Measurements from ENCODE around the gene ZNF414.

Gene ZNF414

DNA sequence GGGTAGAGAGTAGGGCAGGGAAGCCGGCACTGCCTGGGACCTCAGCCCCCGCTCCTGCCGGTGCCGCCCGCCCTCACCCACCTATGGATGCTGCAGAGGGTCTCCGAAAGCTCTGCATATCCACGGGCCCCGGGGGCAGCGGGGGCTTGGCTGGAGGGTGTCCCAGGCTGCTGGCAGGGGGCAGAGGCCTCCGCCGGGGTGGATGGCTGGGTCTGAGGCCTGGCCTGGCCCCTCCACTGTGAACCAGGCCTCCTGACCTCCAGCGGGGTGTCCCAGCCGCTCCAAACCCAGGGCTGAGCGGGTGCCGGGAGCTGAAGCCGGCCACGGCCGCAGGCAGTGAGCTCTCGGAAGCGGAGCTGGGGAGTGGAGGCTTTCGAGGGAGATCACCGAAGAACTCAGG, 15.7 kb downstream of the ZNF414 start:
- TF ChIP-seq, protein P1, sequence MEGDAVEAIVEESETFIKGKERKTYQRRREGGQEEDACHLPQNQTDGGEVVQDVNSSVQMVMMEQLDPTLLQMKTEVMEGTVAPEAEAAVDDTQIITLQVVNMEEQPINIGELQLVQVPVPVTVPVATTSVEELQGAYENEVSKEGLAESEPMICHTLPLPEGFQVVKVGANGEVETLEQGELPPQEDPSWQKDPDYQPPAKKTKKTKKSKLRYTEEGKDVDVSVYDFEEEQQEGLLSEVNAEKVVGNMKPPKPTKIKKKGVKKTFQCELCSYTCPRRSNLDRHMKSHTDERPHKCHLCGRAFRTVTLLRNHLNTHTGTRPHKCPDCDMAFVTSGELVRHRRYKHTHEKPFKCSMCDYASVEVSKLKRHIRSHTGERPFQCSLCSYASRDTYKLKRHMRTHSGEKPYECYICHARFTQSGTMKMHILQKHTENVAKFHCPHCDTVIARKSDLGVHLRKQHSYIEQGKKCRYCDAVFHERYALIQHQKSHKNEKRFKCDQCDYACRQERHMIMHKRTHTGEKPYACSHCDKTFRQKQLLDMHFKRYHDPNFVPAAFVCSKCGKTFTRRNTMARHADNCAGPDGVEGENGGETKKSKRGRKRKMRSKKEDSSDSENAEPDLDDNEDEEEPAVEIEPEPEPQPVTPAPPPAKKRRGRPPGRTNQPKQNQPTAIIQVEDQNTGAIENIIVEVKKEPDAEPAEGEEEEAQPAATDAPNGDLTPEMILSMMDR (IDR thresholded peaks at IDR 0.05; ENCODE audit: low read depth, low read length, missing control alignments): no peak
- no peak for DNase-seq (ENCODE audit: extremely low read depth, low read depth)
- H3K4me3 ChIP-seq (replicated peaks; ENCODE audit: low read depth, low read length): no peak overlapping the region

DNA sequence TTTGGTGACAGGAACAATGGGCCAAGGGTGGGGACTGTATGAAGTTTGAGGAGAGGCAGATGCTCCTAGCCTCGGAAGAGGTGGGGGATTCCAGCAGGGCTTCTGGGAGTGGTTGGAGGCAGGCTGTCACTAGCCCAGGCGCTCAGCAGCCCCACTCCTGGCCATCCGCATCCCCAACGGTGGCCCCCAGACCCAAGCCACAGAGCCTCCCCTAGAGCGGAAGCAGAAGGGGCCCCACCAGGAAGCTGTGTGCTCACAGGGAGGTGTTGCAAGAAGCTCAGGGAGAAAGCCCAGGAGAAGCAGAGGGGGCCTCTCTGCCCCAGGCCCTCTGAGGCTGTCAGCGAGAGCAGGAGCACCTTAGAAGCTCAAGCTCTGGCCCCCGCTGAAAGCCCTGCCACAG, 19.8 kb downstream of the ZNF414 start:
- TF ChIP-seq, protein P1 (IDR thresholded peaks at IDR 0.05; ENCODE audit: low read depth, low read length, missing control alignments): no peak
- DNase-seq (ENCODE audit: extremely low read depth, low read depth): no peak
- H3K4me3 ChIP-seq (replicated peaks; ENCODE audit: low read depth, low read length): no peak overlapping the region

DNA sequence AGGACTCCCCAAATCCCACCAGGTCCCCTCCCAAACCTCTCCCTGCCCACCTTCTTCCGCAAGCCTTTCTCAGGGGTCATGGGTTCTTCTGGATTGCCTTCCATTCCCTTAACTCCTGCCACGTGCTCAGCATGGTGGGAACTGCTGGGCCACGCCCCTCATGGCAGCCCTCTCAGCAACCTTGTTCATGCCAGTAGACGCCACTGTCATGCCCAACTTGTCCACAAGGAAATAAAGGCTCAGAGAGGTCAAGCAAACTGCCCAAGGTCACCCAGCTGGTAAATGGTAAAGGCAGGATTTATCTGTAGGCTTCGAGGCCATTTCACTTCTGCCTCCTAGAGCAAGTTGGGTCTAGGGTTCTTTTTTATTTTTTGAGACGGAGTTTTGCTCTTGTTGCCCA, 22.4 kb downstream of the ZNF414 start:
- TF ChIP-seq, protein P1 (IDR thresholded peaks at IDR 0.05; ENCODE audit: low read depth, low read length, missing control alignments): no peak
- no peak for DNase-seq (ENCODE audit: extremely low read depth, low read depth)
- no peak overlapping the region for H3K4me3 ChIP-seq (replicated peaks; ENCODE audit: low read depth, low read length)

DNA sequence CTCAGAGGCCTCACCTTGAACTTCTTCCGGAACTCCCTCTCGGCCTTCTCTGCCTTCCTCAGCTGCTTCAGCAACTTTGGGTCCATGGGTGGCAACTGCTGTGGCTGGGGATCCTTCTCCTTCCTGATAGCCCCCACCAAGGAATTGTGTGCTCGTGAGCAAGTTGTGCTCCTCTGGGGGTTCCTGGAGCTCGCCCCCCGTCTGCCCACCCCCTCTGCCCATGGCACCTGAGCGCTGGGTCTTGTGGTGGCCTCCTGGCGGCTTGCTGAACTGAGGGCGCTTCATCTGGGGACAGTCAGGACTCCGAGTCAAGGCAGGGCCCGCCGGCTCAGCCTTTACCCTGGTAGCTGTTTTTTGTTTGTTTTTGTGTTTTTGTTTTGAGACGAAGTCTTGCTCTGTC, 23.1 kb downstream of the ZNF414 start:
- TF ChIP-seq, protein P1 (IDR thresholded peaks at IDR 0.05; ENCODE audit: low read depth, low read length, missing control alignments): no peak
- no peak for DNase-seq (ENCODE audit: extremely low read depth, low read depth)
- H3K4me3 ChIP-seq (replicated peaks; ENCODE audit: low read depth, low read length): no peak overlapping the region

DNA sequence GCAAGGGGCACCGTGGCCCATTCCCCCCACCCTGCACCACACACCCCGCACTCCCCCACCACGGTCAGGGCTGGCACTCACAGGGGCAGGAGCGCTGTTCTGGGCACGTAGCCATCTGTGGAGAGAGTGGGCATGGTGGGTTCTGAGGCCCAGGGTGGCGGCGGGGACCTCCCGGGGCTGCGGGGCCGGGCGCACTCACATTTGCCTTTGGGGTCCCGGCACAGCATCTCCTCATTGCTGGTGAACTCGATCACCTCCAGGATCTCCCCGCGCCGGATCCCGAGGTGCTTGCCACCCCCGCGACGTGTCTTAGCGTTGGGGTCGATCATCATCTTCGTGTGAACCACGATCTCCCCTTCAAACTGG, 23.6 kb downstream of the ZNF414 start:
- TF ChIP-seq, protein P1 (IDR thresholded peaks at IDR 0.05; ENCODE audit: low read depth, low read length, missing control alignments): no peak
- H3K4me3 ChIP-seq (replicated peaks; ENCODE audit: low read depth, low read length): no peak overlapping the region
- DNase-seq (ENCODE audit: extremely low read depth, low read depth): no peak

DNA sequence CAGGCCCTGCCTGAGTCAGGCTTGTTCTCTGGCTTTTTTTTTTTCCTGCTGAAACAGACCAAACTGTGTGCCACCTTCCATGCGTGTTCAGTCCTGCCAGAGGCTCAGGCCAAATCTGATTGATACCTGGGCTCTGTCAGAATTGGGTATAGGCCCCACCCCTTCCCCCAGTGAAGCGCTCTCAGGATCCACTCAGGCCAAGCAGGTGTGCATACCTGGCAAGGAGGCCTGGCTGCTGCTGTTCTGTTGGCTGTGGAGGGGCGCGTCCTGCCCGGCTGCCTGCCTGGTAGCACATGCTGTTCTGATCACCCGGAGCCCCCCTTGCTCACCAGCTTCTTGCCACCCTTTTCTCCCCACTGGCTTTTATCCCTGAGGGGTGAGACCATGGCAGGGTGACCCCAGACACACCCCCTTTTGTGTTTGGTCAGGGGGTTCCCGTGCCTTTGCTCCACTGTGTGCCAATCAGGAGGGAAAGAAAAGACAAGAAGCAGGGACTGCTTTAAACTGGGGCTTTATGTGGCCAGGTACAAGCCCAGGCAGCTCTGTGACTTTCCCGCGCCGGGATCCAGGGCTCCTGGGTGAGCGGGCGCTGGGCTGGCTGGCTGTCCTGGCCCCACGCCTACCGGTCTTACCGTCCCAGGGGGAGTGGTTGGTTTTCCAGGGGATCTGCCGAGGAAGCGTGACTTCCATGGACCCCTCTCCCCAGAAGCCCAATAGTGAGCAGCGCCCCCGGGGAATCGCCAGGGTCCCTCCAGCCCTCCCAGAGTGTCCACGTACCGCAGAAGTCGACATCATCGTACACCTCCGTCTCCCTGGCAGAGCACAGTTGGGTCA, 24.2 kb downstream of the ZNF414 start:
- TF ChIP-seq, protein P1 (IDR thresholded peaks at IDR 0.05; ENCODE audit: low read depth, low read length, missing control alignments): no peak
- DNase-seq (ENCODE audit: extremely low read depth, low read depth): no peak
- H3K4me3 ChIP-seq (replicated peaks; ENCODE audit: low read depth, low read length): no peak overlapping the region

DNA sequence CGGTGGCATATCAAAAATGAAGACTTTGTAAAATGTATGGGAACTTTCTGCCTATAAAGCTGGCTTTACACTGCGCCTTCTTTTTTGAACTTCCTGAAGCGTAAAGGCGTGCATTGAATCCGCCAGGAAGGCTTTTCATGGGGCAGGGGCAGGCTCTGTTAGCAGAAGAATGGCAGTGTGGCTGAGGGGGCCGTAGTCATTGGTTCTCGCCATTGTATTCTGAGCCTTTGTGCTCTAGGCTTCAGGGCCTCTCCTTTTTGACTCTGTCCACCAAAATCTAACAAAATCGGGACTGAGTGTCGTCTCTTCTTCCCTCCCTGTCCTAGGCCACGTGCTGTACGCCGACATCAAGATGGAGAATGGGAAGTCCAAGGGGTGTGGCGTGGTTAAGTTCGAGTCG, 25.6 kb downstream of the ZNF414 start:
- no peak overlapping the region for H3K4me3 ChIP-seq (replicated peaks; ENCODE audit: low read depth, low read length)
- TF ChIP-seq, protein P1 (IDR thresholded peaks at IDR 0.05; ENCODE audit: low read depth, low read length, missing control alignments): no peak
- no peak for DNase-seq (ENCODE audit: extremely low read depth, low read depth)

Data from HFF-Myc (cell line).